HepG2 (cell line): Measurements from ENCODE around the gene NMT2. TPM values are rescaled to one million over a fixed set of nuclear protein-coding genes. Genes with fewer than 3 reads are reported as not detected.

ENCODE experiments used
- ATF2 ChIP-seq: sonication (generic); formaldehyde crosslinking; IDR thresholded peaks from 2 replicates; pipeline ENCODE4 v1.4.0; 2020; ENCODE audit warnings: missing genetic modification reagents
- DRAP1 ChIP-seq: IDR thresholded peaks from 2 replicates; pipeline ENCODE4 v1.6.1; 2016; ENCODE audit warnings: missing genetic modification reagents, missing compliant biosample characterization
- E2F2 ChIP-seq: sonication (generic); formaldehyde crosslinking; IDR thresholded peaks from 2 replicates; pipeline ENCODE4 v1.4.0; 2020; ENCODE audit warnings: missing genetic modification reagents, borderline replicate concordance
- EED ChIP-seq: sonication (generic); formaldehyde crosslinking; IDR thresholded peaks from 2 replicates; pipeline ENCODE4 v1.5.0; 2020; ENCODE audit warnings: mild to moderate bottlenecking, missing genetic modification reagents
- GMEB2 ChIP-seq: IDR thresholded peaks from 2 replicates; pipeline ENCODE4 v1.6.1; 2016; ENCODE audit warnings: missing biosample characterization, missing genetic modification reagents, low read depth
- KAT7 ChIP-seq: IDR thresholded peaks from 2 replicates; pipeline ENCODE4 v1.6.1; 2018; ENCODE audit warnings: borderline replicate concordance, missing compliant biosample characterization
- KDM1A ChIP-seq: IDR thresholded peaks from 2 replicates; pipeline ENCODE4 v1.6.1; 2016; ENCODE audit warnings: missing compliant biosample characterization
- MED1 ChIP-seq: sonication (generic); formaldehyde crosslinking; IDR thresholded peaks from 2 replicates; pipeline ENCODE4 v1.4.0; 2020; ENCODE audit warnings: missing genetic modification reagents
- POGZ ChIP-seq: sonication (generic); formaldehyde crosslinking; IDR thresholded peaks from 2 replicates; pipeline ENCODE4 v1.4.0; 2020; ENCODE audit warnings: mild to moderate bottlenecking, missing genetic modification reagents
- REXO4 ChIP-seq: sonication (generic); formaldehyde crosslinking; IDR thresholded peaks from 2 replicates; pipeline ENCODE4 v1.8.0; 2022; ENCODE audit warnings: missing genetic modification reagents, mild to moderate bottlenecking, borderline replicate concordance
- SAP130 ChIP-seq: IDR thresholded peaks from 2 replicates; pipeline ENCODE4 v1.6.1; 2016; ENCODE audit warnings: low read depth
- ZBTB14 ChIP-seq: sonication (generic); formaldehyde crosslinking; IDR thresholded peaks from 2 replicates; pipeline ENCODE4 v1.4.0; 2020; ENCODE audit warnings: missing genetic modification reagents
- ZBTB25 ChIP-seq: IDR thresholded peaks from 2 replicates; pipeline ENCODE4 v1.6.1; 2018; ENCODE audit warnings: missing genetic modification reagents
- ZIK1 ChIP-seq: sonication (generic); formaldehyde crosslinking; IDR thresholded peaks from 2 replicates; pipeline ENCODE4 v1.5.0; 2020; ENCODE audit warnings: mild to moderate bottlenecking, low read depth, missing genetic modification reagents, borderline replicate concordance
- ZNF235 ChIP-seq: sonication (generic); formaldehyde crosslinking; IDR thresholded peaks from 2 replicates; pipeline ENCODE4 v1.8.1; 2023; ENCODE audit warnings: mild to moderate bottlenecking, missing genetic modification reagents, borderline replicate concordance
- ZNF264 ChIP-seq: sonication (generic); formaldehyde crosslinking; IDR thresholded peaks from 2 replicates; pipeline ENCODE4 v1.4.0; 2020; ENCODE audit warnings: missing genetic modification reagents
- ZNF367 ChIP-seq: sonication (generic); formaldehyde crosslinking; IDR thresholded peaks from 2 replicates; pipeline ENCODE4 v1.4.0; 2020; ENCODE audit warnings: missing genetic modification reagents, borderline replicate concordance
- ZNF572 ChIP-seq: sonication (generic); formaldehyde crosslinking; IDR thresholded peaks from 2 replicates; pipeline ENCODE4 v1.5.1; 2020; ENCODE audit warnings: mild to moderate bottlenecking, missing genetic modification reagents
- ZNF768 ChIP-seq: sonication (generic); formaldehyde crosslinking; IDR thresholded peaks from 2 replicates; pipeline ENCODE4 v1.4.0; 2020; ENCODE audit warnings: missing genetic modification reagents
- ZNF775 ChIP-seq: sonication (generic); formaldehyde crosslinking; IDR thresholded peaks from 2 replicates; pipeline ENCODE4 v1.4.0; 2020; ENCODE audit warnings: missing genetic modification reagents, mild to moderate bottlenecking, moderate library complexity, borderline replicate concordance
- ZNF83 ChIP-seq: sonication (generic); formaldehyde crosslinking; IDR thresholded peaks from 2 replicates; pipeline ENCODE4 v1.4.0; 2020; ENCODE audit warnings: missing genetic modification reagents, mild to moderate bottlenecking, borderline replicate concordance
- polyA plus RNA-seq, 8 experiments: library from polyadenylated mRNA; depleted of rRNA in 3 of 8; stranded (reverse) in 7 of 8; unstranded in 1 of 8; fragments of >200 nt; fragmentation: Illumina TruSeq in 4 of 8; extraction: Trizol in 4 of 8; gene quantifications; 2 replicates each; pipeline versions ENCODE4 v1.2.1 to v1.2.3, GENCODE V29; 2011 to 2016; ENCODE audit warnings: low read depth in 4 of 8, missing spikeins in 1 of 8, mixed read lengths in 1 of 8; ENCODE audit not compliant: insufficient read depth in 1 of 8
- total RNA-seq, 5 experiments: library from RNA; depleted of rRNA; stranded (reverse); fragments of >200 nt; fragmentation: Illumina TruSeq; extraction: Trizol; gene quantifications; 2 replicates each; pipeline ENCODE4 v1.2.3, GENCODE V29; 2016; ENCODE audit warnings: low read depth in 1 of 5

The NMT2 gene
- total and polyA plus RNA-seq, 2 of the 13 experiments (the other 11 are each of a cell fraction or from before 2014, with no cell fraction given) = 10.1 to 23.8 TPM

- TF ChIP-seq E2F2 (CRISPR knock-in tag) (0 out of 2 replicates have a peak, but pooled peaks have one; percentile 48), SAP130 (CRISPR knock-in tag) (peak; percentile 74), DRAP1 (no peak), ZNF83 (CRISPR knock-in tag) (peak; percentile 42; the same call in 1 of the 2 replicates), ZIK1 (CRISPR knock-in tag) (peak; percentile 84; the same call in 1 of the 2 replicates), ATF2 (CRISPR knock-in tag) (no peak), MED1 (peak; percentile 61), KAT7 (CRISPR knock-in tag) (peak; percentile 97), ZBTB25 (CRISPR knock-in tag) (peak; percentile 40; the same call in 1 of the 2 replicates), ZNF264 (CRISPR knock-in tag) (no peak), POGZ (CRISPR knock-in tag) (peak; percentile 74; the same call in 1 of the 2 replicates), REXO4 (CRISPR knock-in tag) (no peak; the same call in 1 of the 2 replicates), KDM1A (CRISPR knock-in tag) (no peak), ZNF775 (CRISPR knock-in tag) (no peak), ZNF367 (CRISPR knock-in tag) (peak; percentile 78), ZNF768 (CRISPR knock-in tag) (peak; percentile 70; the same call in 1 of the 2 replicates), ZNF572 (CRISPR knock-in tag) (0 out of 2 replicates have a peak, but pooled peaks have one; percentile 55), GMEB2 (CRISPR knock-in tag) (no peak), ZNF235 (CRISPR knock-in tag) (peak; percentile 81; the same call in 1 of the 2 replicates), ZBTB14 (peak; percentile 72), EED (CRISPR knock-in tag) (peak; percentile 87)
Observed at GRCh38 chr10:15097011-15097812, 71.3 kb downstream of the NMT2 start, which contains the start of gene RPP38 (continued).
